HepG2 (cell line): Measurements from ENCODE around the gene CIBAR2.

Experiments used
- SNRNP70 ChIP-seq: fragments of 200-400 bp; formaldehyde crosslinking; IDR thresholded peaks from 2 replicates; pipeline ENCODE4 v1.6.1; 2017; ENCODE audit warnings: mild to moderate bottlenecking, low read depth, low read length, moderate library complexity
- ZNF740 ChIP-seq: sonication (generic); formaldehyde crosslinking; IDR thresholded peaks from 2 replicates; pipeline ENCODE4 v1.4.0; 2020; ENCODE audit warnings: missing genetic modification reagents

- no peak for TF ChIP-seq SNRNP70
- no peak for TF ChIP-seq ZNF740 (CRISPR knock-in tag)
These were observed 4.7 kb downstream of the CIBAR2 start for GRCh38 chr16:85107532-85107931.
